Nephron progenitor cell (in vitro differentiated cells): Measurements from ENCODE around the gene PWWP3B.
A peak's percentile ranks its signal among the peaks of the same experiment; 100 is the strongest.
"Not testable (repeated sequence)": the region's sequence is repeated elsewhere in the genome, so short reads cannot be mapped to it uniquely, and the experiment has no call there.

Experiments
- DNase-seq: peaks from one replicate; pipeline ENCODE4 v3.0.0; 2021
- H3K27ac Mint-ChIP-seq: 2 replicates; pipeline ENCODE4 v1.8.0; 2021; ENCODE audit warnings: mild to moderate bottlenecking, moderate library complexity, mixed read lengths
- H3K27me3 Mint-ChIP-seq: 2 replicates; pipeline ENCODE4 v1.8.0; 2021; ENCODE audit warnings: mild to moderate bottlenecking, low read depth, mixed read lengths; ENCODE audit not compliant: poor library complexity
- H3K36me3 Mint-ChIP-seq: 2 replicates; pipeline ENCODE4 v1.8.0; 2021; ENCODE audit warnings: low read depth, mixed read lengths
- H3K4me1 Mint-ChIP-seq: 2 replicates; pipeline ENCODE4 v1.8.0; 2021; ENCODE audit warnings: mixed read lengths
- H3K4me3 Mint-ChIP-seq: 2 replicates; pipeline ENCODE4 v1.8.0; 2021; ENCODE audit warnings: mild to moderate bottlenecking, moderate library complexity, mixed read lengths
- H3K9me3 Mint-ChIP-seq: 2 replicates; pipeline ENCODE4 v1.8.0; 2021; ENCODE audit warnings: mild to moderate bottlenecking, moderate library complexity, mixed read lengths
- CTCF ChIP-seq: fragments of 200-600 bp; sonication (generic); IDR thresholded peaks from 2 replicates; pipeline ENCODE4 v1.5.0; 2021; ENCODE audit warnings: antibody characterized with exemption

PWWP3B gene

GRCh38 chrX:106171293-106171820, 3.3 kb downstream of the PWWP3B start:
- H3K4me1 Mint-ChIP-seq: peaks cover 6% of the 10 kb centered on the region
- no peak for TF ChIP-seq CTCF
- H3K9me3 Mint-ChIP-seq: peaks cover 18% of the 10 kb centered on the region

DNA sequence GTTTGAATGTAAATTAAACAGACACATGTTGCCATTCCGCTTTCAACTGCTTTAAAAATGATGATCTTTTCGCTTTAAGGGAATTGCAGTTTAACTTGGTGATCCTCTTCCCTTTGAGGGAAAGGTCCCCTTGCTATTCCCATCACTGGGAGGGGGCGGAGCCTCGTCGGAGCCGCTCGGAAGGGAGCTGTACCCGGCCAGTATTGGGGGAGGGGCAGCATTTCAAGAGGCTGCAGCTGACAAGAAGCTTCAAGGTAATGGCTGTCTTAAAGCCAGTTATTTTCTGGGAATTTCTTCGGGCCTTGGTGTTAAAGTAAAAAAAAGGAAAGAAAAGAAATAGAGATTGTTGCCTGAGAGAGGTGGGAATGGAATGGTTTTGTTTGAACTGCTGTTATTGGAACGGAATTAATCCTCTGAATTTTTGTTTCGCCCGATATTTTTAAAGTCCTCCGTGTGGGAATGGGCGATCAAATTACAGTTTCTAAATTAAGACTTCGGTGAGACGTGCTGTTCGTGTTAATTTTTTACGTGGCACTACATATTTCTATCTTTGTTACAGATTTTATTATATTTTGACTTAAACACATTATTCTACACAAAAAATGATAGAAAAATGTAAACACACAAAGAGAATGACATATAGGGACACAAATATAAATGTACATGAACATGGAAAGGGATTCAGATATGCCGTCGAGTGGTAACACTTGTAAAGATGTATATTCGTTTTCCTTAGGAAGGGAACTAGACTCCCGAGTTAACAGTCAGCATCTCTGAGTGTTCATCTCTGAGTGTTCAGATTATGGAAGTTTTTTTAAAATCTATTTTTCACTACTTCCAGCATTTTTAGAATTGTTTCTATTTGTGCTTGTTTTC, 9.2 kb downstream of the PWWP3B start:
- Mint-ChIP-seq H3K9me3 (peaks cover 52% of the 10 kb centered on the region), H3K27ac (peak overlapping the region; percentile 52), H3K36me3 (peaks cover 13% of the 10 kb centered on the region), H3K27me3 (no peaks in the 10 kb centered on the region), H3K4me3 (peak overlapping the region; percentile 88), H3K4me1 (peaks cover 17% of the 10 kb centered on the region)
- TF ChIP-seq CTCF: no peak
- peak; percentile 80 for DNase-seq

More at GRCh38 chrX:106171293-106171820, 3.3 kb downstream of the PWWP3B start:
- no peak overlapping the region for H3K27ac Mint-ChIP-seq
- no peak for DNase-seq
- no peaks in the 10 kb centered on the region for H3K27me3 Mint-ChIP-seq
- H3K4me3 Mint-ChIP-seq: no peak overlapping the region
- no peaks in the 10 kb centered on the region for H3K36me3 Mint-ChIP-seq

DNA sequence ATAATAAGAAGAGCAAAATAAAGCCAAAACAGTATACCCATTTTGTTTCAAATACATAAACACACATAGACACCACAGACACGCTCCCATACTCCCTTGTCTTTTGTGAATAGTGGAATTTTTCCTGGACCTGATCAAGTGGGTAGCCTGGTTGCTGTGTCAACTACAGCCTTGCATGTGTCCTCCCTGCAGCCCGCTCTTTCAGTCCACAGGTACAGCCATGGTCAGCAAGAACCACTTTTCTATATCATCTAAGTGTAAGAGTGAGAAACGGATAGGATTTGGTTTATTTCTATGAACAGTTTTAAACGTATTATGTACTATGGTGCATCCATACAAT, 9.8 kb downstream of the PWWP3B start:
- TF ChIP-seq CTCF: no peak
- H3K4me3 Mint-ChIP-seq: peak overlapping the region; percentile 88
- peaks cover 17% of the 10 kb centered on the region for H3K4me1 Mint-ChIP-seq
- no peaks in the 10 kb centered on the region for H3K27me3 Mint-ChIP-seq
- peaks cover 18% of the 10 kb centered on the region for H3K36me3 Mint-ChIP-seq
- DNase-seq: no peak
- H3K27ac Mint-ChIP-seq: no peak overlapping the region
- peaks cover 58% of the 10 kb centered on the region for H3K9me3 Mint-ChIP-seq

GRCh38 chrX:106178826-106179225, 10.7 kb downstream of the PWWP3B start:
- Mint-ChIP-seq H3K4me3 (no peak overlapping the region), H3K27me3 (no peaks in the 10 kb centered on the region), H3K4me1 (peaks cover 17% of the 10 kb centered on the region), H3K9me3 (peaks cover 62% of the 10 kb centered on the region), H3K36me3 (peaks cover 18% of the 10 kb centered on the region), H3K27ac (no peak overlapping the region)
- no peak for DNase-seq
- no peak for TF ChIP-seq CTCF

DNA sequence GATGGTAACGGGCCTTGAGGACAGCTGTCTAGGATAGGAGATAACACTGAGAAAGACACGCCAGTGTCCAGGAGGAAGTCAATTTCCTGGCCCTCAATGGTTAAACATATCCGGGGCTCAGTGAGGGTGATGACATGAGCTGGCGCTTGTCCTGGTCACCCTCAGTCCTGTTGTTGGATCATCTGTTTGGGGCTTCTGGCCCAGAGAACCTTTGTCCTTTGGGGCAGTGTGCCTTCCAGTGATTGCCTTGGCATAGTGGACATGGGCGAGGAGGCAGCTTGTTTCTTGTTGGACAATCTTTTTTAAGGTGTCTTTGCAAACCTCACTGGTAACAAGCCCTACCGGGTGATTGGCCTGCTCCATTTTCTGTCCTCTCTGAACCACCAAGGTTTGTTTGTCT, 15.6 kb downstream of the PWWP3B start:
- peaks cover 26% of the 10 kb centered on the region for H3K36me3 Mint-ChIP-seq
- H3K9me3 Mint-ChIP-seq: peaks cover 75% of the 10 kb centered on the region
- not testable (repeated sequence) for H3K27me3 Mint-ChIP-seq, H3K27ac Mint-ChIP-seq, H3K4me3 Mint-ChIP-seq, DNase-seq, H3K4me1 Mint-ChIP-seq

DNA sequence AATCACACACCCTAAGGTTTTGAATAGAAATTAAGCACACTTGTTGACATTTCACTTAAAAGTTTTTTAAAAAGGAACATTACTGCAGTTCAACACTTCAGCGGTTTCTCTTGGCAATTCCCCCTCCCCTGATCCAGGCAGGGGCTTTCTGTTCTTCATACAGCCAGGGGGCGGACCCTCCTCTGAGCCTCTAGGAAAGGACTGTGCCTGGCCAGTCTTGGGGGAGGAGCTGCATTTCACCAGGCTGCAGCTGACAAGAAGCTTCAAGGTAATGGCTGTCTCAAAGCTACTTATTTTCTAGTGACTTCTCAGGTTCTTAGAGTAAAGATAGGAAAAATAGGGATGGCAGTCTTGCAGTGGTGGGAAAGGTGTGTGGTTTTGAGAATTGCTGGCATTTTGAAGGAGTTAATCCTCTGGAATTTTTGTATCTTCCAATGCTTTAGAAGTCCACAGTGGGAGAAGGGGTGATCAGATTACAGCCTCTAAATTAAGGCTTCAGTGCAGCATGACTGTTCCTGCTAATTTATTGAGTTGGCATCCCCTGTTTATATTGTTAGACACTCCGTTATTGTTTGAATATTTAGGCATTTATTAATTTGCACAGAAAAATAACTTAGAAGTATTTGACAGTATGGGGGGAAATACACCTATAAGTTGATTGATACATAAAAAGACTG, 33.5 kb downstream of the PWWP3B start:
- peaks cover 67% of the 10 kb centered on the region for H3K9me3 Mint-ChIP-seq

More for the DNA sequence above, 33.5 kb downstream of the PWWP3B start:
- no peak for TF ChIP-seq CTCF
- H3K4me3 Mint-ChIP-seq: peak overlapping the region; percentile 75
- peaks cover 16% of the 10 kb centered on the region for H3K4me1 Mint-ChIP-seq
- H3K27ac Mint-ChIP-seq: peak overlapping the region; percentile 87
- peak; percentile 47 for DNase-seq
- H3K27me3 Mint-ChIP-seq: peaks cover 4% of the 10 kb centered on the region
- peaks cover 25% of the 10 kb centered on the region for H3K36me3 Mint-ChIP-seq
